ENCODE results near the gene HLA-DQB2.

Gene HLA-DQB2

GRCh38 chr6:32744776-32745175, 18.6 kb downstream of the HLA-DQB2 start:
- DNase-seq (ENCODE audit: low spot score): no peak

GRCh38 chr6:32742374-32742773, 21.0 kb downstream of the HLA-DQB2 start:
- DNase-seq (ENCODE audit: low spot score): no peak

GRCh38 chr6:32741031-32741960, 22.0 kb downstream of the HLA-DQB2 start, which contains the start of gene HLA-DQA2:
Gene HLA-DQA2, plus strand, starts transcription at chr6:32741391. Its CDS starts 53 bp downstream, at chr6:32741444.
- DNase-seq (ENCODE audit: low spot score): no peak

- DNase-seq (ENCODE audit: low spot score): no peak
These were observed 25.2 kb downstream of the HLA-DQB2 start for GRCh38 chr6:32738126-32738525.

GRCh38 chr6:32718879-32719278, 44.5 kb downstream of the HLA-DQB2 start:
- DNase-seq (ENCODE audit: low spot score): no peak

GRCh38 chr6:32716396-32716795, 46.9 kb downstream of the HLA-DQB2 start:
- no peak for DNase-seq (ENCODE audit: low spot score)

GRCh38 chr6:32713241-32713640, 50.1 kb downstream of the HLA-DQB2 start:
- DNase-seq (ENCODE audit: low spot score): no peak

GRCh38 chr6:32709625-32710024, 53.7 kb downstream of the HLA-DQB2 start:
- no peak for DNase-seq (ENCODE audit: low spot score)
